Ascending aorta (tissue), 2 donors: ENCODE results near the gene TMEM256. TPM values are rescaled to one million over a fixed set of nuclear protein-coding genes. Genes with fewer than 3 reads are reported as not detected.

ENCODE experiments used
- DNase-seq, 2 donors: peaks; one replicate each; pipeline ENCODE4 v3.0.0-alpha.2; 2019; ENCODE audit warnings: low spot score in 2 of 2
- H3K27ac ChIP-seq, 2 donors: fragments of 200-600 bp; sonication (generic); one replicate each; pipeline ENCODE4 v1.5.1; 2016 to 2017; ENCODE audit warnings: mild to moderate bottlenecking in 1 of 2
- H3K27me3 ChIP-seq: fragments of 200-600 bp; sonication (generic); one replicate; pipeline ENCODE4 v1.5.1; 2017
- H3K36me3 ChIP-seq, 2 donors: fragments of 200-600 bp; sonication (generic); one replicate each; pipeline ENCODE4 v1.5.1; 2016
- H3K4me1 ChIP-seq, 2 donors: fragments of 200-600 bp; sonication (generic); one replicate each; pipeline ENCODE4 v1.5.1; 2016 to 2017; ENCODE audit warnings: mild to moderate bottlenecking in 1 of 2
- H3K4me3 ChIP-seq, 2 donors: fragments of 200-600 bp; sonication (generic); one replicate each; pipeline ENCODE4 v1.5.1; 2016 to 2017; ENCODE audit warnings: mild to moderate bottlenecking in 1 of 2
- H3K9me3 ChIP-seq, 2 donors: fragments of 200-600 bp; sonication (generic); one replicate each; pipeline ENCODE4 v1.5.1; 2016
- CTCF ChIP-seq, 3 experiments: fragments of 200-600 bp in 2 of 3; fragments of 450-650 bp in 1 of 3; sonication (generic) in 2 of 3; IDR thresholded peaks; one replicate each; pipeline ENCODE4 v1.5.1; 2016 to 2019; ENCODE audit warnings: antibody characterized with exemption in 3 of 3, mild to moderate bottlenecking in 1 of 3, moderate library complexity in 1 of 3
- intact Hi-C: fragments of 100-400 bp; cut with DNase I; formaldehyde crosslinking; loops from one replicate; pipeline ENCODE4 v1.15.1; 2023
- total RNA-seq: library from RNA; depleted of rRNA; stranded (reverse); fragments of >200 nt; gene quantifications from one replicate; pipeline ENCODE4 v1.1.0, GENCODE V29; 2016

TMEM256 gene
- total RNA-seq, 1 donor from 2014 or later, result 241 TPM

GRCh38 chr17:7382901-7383300 lies 21.0 kb downstream of the TMEM256 start:
- Histone ChIP-seq H3K4me3 (no peak overlapping the region), H3K9me3 (no peaks in the 10 kb centered on the region), H3K36me3 (no peaks in the 10 kb centered on the region), H3K4me1 (peaks cover 4 to 20% of the 10 kb centered on the region in 2 donors), H3K27ac (no peak overlapping the region), H3K27me3 (no peaks in the 10 kb centered on the region)
- TF ChIP-seq CTCF (IDR thresholded peaks at IDR 0.05), result no peak
- DNase-seq, result no peak
- intact Hi-C loops, result no loop called here

GRCh38 chr17:7380855-7381683 lies 22.8 kb downstream of the TMEM256 start, which contains the start of gene TNK1:
Gene TNK1, plus strand, starts transcription at chr17:7381089. Its CDS starts 1,838 bp downstream, at chr17:7382927.
- H3K27ac ChIP-seq, result peak within 1 kb of the TSS in 1 of 2 donors; percentile 29
- no peaks in the 10 kb centered on the region for H3K36me3 ChIP-seq
- H3K27me3 ChIP-seq, result no peaks in the 10 kb centered on the region
- no peak for TF ChIP-seq CTCF (IDR thresholded peaks at IDR 0.05)
- peak within 1 kb of the TSS; percentile 52 to 67 for H3K4me3 ChIP-seq
- DNase-seq, result peak in 1 of 2 donors; percentile 70
- peaks cover 4 to 20% of the 10 kb centered on the region in 2 donors for H3K4me1 ChIP-seq
- intact Hi-C loops, result no loop called here
- no peaks in the 10 kb centered on the region for H3K9me3 ChIP-seq

- Histone ChIP-seq H3K4me3 (peak overlapping the region; percentile 52 to 67), H3K9me3 (no peaks in the 10 kb centered on the region), H3K4me1 (peaks cover 4 to 20% of the 10 kb centered on the region in 2 donors), H3K36me3 (no peaks in the 10 kb centered on the region), H3K27me3 (no peaks in the 10 kb centered on the region), H3K27ac (peak overlapping the region in 1 of 2 donors; percentile 29)
- intact Hi-C loops, result no loop called here
- no peak for TF ChIP-seq CTCF (IDR thresholded peaks at IDR 0.05)
- DNase-seq, result peak in 1 of 2 donors; percentile 72
Measured at GRCh38 chr17:7380321-7380720, 23.6 kb downstream of the TMEM256 start.

- Histone ChIP-seq H3K4me1 (peaks cover 4 to 20% of the 10 kb centered on the region in 2 donors), H3K27me3 (no peaks in the 10 kb centered on the region), H3K4me3 (no peak overlapping the region), H3K27ac (no peak overlapping the region), H3K9me3 (no peaks in the 10 kb centered on the region), H3K36me3 (no peaks in the 10 kb centered on the region)
- DNase-seq, result no peak
- intact Hi-C loops, result no loop called here
- no peak for TF ChIP-seq CTCF (IDR thresholded peaks at IDR 0.05)
Measured at GRCh38 chr17:7379134-7379533, 24.8 kb downstream of the TMEM256 start.

- H3K27me3 ChIP-seq, result no peaks in the 10 kb centered on the region
- no peak overlapping the region for H3K27ac ChIP-seq
- no peaks in the 10 kb centered on the region for H3K36me3 ChIP-seq
- no peak for DNase-seq
- H3K9me3 ChIP-seq, result no peaks in the 10 kb centered on the region
- no peak for TF ChIP-seq CTCF (IDR thresholded peaks at IDR 0.05)
- H3K4me1 ChIP-seq, result no peaks in the 10 kb centered on the region
- intact Hi-C loops, result no loop called here
- H3K4me3 ChIP-seq, result no peak overlapping the region
Measured at GRCh38 chr17:7374353-7374752, 29.5 kb downstream of the TMEM256 start.
